Measurements from ENCODE around the gene SIRT3.
A peak's percentile ranks its signal among the peaks of the same experiment; 100 is the strongest.

SIRT3 gene

DNA sequence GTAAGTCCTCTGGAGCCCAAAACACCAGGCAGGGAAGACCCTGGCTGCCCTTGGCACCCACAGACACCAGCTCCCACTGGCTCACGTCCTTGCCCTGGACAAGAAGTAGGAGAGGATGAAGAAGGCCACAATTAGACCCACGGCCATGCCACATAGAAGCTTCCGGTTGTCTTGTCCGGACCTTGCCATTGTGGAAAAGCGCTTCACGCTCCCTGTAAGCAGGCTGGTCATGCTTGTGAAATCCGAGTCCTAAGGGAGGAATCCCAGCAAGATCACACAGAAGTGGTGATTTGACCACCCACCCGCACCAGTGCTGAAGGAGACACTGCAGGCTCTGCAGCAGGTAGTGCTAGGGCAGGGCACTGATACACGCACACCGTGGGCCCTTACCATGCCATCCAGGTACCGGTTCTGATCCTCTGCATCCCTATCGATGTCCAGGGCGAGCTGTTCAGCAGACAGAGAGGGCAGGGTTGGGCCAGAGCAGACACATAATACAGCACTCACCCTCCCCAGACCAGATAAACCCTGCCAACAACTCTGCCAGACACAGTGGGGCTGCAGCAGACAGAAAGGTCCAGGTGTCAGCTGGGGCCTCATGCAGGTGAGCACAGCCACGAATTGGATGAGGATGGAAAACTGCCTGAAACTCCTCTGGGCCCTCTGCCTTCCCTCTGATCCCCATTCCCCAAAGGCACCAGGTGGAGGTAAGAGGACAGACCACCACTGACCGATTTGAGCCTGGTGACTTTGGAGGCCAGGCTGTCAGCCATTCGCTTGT is 30.7 kb downstream of the SIRT3 start:
- Histone ChIP-seq H3K9ac (ENCODE audit: low read depth, low read length, poor library complexity, severe bottlenecking) (peak overlapping the region; percentile 99), H4K20me1 (ENCODE audit: insufficient read depth, low read length, poor library complexity, severe bottlenecking) (peaks cover 28% of the 10 kb centered on the region), H3K9me3 (ENCODE audit: insufficient read depth, low read depth, low read length) (no peaks in the 10 kb centered on the region), H3K4me3 (ENCODE audit: low read length, poor library complexity, severe bottlenecking) (peak overlapping the region; percentile 98), H3F3A (ENCODE audit: low read depth) (peaks cover 5% of the 10 kb centered on the region), H3K36me3 (ENCODE audit: insufficient read depth, low read length) (peaks cover 3% of the 10 kb centered on the region; the same call in 1 of the 2 replicates), H3K4me2 (ENCODE audit: low read depth, low read length, poor library complexity, severe bottlenecking) (peak overlapping the region; percentile 78), H3K27me3 (ENCODE audit: insufficient read depth, low read length, poor library complexity, severe bottlenecking) (no peaks in the 10 kb centered on the region), H2AFZ (ENCODE audit: low read length) (no peak overlapping the region), H3K79me2 (ENCODE audit: insufficient read depth, low read length) (peaks cover 50% of the 10 kb centered on the region), H3K4me1 (ENCODE audit: insufficient read depth, low read length, poor library complexity, severe bottlenecking) (peaks cover 53% of the 10 kb centered on the region), H3K9me2 (replicated peaks; ENCODE audit: low read depth, low read length) (no peaks in the 10 kb centered on the region)
- TF ChIP-seq EZH2phosphoT487 (IDR thresholded peaks at IDR 0.05; ENCODE audit: borderline replicate concordance) (no peak), CTCF (conservative IDR thresholded peaks at IDR 0.05; ENCODE audit: low read length) (no peak)

- H3K27me3 ChIP-seq (ENCODE audit: insufficient read depth, low read length, poor library complexity, severe bottlenecking) = no peaks in the 10 kb centered on the region
- H3K9me3 ChIP-seq (ENCODE audit: insufficient read depth, low read depth, low read length) = no peaks in the 10 kb centered on the region
- H3F3A ChIP-seq (ENCODE audit: low read depth) = peaks cover 5% of the 10 kb centered on the region
- H3K4me1 ChIP-seq (ENCODE audit: insufficient read depth, low read length, poor library complexity, severe bottlenecking) = peaks cover 46% of the 10 kb centered on the region
- TF ChIP-seq CTCF (conservative IDR thresholded peaks at IDR 0.05; ENCODE audit: low read length) (no peak), EZH2phosphoT487 (IDR thresholded peaks at IDR 0.05; ENCODE audit: borderline replicate concordance) (no peak)
- no peak overlapping the region for H2AFZ ChIP-seq (ENCODE audit: low read length)
- peaks cover 42% of the 10 kb centered on the region for H3K79me2 ChIP-seq (ENCODE audit: insufficient read depth, low read length)
- H3K9me2 ChIP-seq (replicated peaks; ENCODE audit: low read depth, low read length) = no peaks in the 10 kb centered on the region
- no peak overlapping the region for H3K9ac ChIP-seq (ENCODE audit: low read depth, low read length, poor library complexity, severe bottlenecking)
- no peaks in the 10 kb centered on the region for H3K36me3 ChIP-seq (ENCODE audit: insufficient read depth, low read length)
- peaks cover 20% of the 10 kb centered on the region for H4K20me1 ChIP-seq (ENCODE audit: insufficient read depth, low read length, poor library complexity, severe bottlenecking)
- H3K4me2 ChIP-seq (ENCODE audit: low read depth, low read length, poor library complexity, severe bottlenecking) = peak overlapping the region; percentile 9
- H3K4me3 ChIP-seq (ENCODE audit: low read length, poor library complexity, severe bottlenecking) = no peak overlapping the region
Observed at GRCh38 chr11:204587-205109, 31.5 kb downstream of the SIRT3 start.

DNA sequence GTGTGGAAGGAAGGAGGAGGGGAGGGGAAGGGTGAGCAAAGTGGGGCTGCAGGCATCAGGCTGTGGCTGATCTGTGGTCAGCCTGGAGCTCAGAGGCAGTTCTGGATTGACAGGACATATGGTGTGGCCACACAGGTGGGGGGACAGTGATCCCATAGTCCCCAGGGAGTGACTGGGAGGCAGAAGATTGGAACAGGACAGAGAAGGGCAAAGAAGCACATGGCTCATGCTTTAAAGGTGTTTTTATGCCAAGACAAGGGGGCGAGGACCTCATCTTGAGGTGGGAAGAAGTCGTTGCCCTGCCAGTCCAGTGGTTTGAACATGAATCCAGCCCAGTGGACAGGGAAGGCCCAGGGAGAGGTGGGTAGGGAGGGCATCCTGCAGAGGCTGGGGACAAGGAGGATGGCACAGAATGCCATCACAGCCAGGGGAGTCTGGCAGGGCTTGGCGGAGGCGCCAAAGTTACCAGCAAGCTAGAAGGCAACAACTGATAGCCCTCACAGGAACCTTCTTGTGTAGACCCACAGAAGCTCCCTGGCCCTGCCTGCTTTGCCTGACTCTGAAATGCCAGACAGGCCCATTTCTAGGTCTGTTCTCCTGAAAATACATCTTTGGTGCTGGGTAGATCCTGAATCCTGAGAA is 32.1 kb downstream of the SIRT3 start:
- H3K4me1 ChIP-seq (ENCODE audit: insufficient read depth, low read length, poor library complexity, severe bottlenecking) = peaks cover 40% of the 10 kb centered on the region
- H3K27me3 ChIP-seq (ENCODE audit: insufficient read depth, low read length, poor library complexity, severe bottlenecking) = no peaks in the 10 kb centered on the region
- H4K20me1 ChIP-seq (ENCODE audit: insufficient read depth, low read length, poor library complexity, severe bottlenecking) = peaks cover 14% of the 10 kb centered on the region
- peak overlapping the region; percentile 9 for H3K4me2 ChIP-seq (ENCODE audit: low read depth, low read length, poor library complexity, severe bottlenecking)
- TF ChIP-seq CTCF (conservative IDR thresholded peaks at IDR 0.05; ENCODE audit: low read length) (no peak), EZH2phosphoT487 (IDR thresholded peaks at IDR 0.05; ENCODE audit: borderline replicate concordance) (no peak)
- H3F3A ChIP-seq (ENCODE audit: low read depth) = peaks cover 5% of the 10 kb centered on the region
- no peaks in the 10 kb centered on the region for H3K9me2 ChIP-seq (replicated peaks; ENCODE audit: low read depth, low read length)
- no peaks in the 10 kb centered on the region for H3K9me3 ChIP-seq (ENCODE audit: insufficient read depth, low read depth, low read length)
- no peak overlapping the region for H3K9ac ChIP-seq (ENCODE audit: low read depth, low read length, poor library complexity, severe bottlenecking)
- no peak overlapping the region for H2AFZ ChIP-seq (ENCODE audit: low read length)
- H3K79me2 ChIP-seq (ENCODE audit: insufficient read depth, low read length) = peaks cover 36% of the 10 kb centered on the region
- H3K4me3 ChIP-seq (ENCODE audit: low read length, poor library complexity, severe bottlenecking) = no peak overlapping the region
- H3K36me3 ChIP-seq (ENCODE audit: insufficient read depth, low read length) = no peaks in the 10 kb centered on the region

All from Loucy (cell line).